H1 (cell line): Measurements from ENCODE around the gene RBP3. TPM values are rescaled to one million over a fixed set of nuclear protein-coding genes. Genes with fewer than 3 reads are reported as not detected.
A peak's percentile ranks its signal among the peaks of the same experiment; 100 is the strongest.

Experiments used
- CTCF ChIA-PET: fragments of 300-600 bp; sonication (Branson Sonifier 250); formaldehyde crosslinking; loops from one replicate; lab custom pipeline; 2021; ENCODE audit not compliant: partially characterized antibody; lab: Charles Lee
- POLR2A ChIA-PET: fragments of 300-600 bp; sonication (Branson Sonifier 250); formaldehyde crosslinking; loops from one replicate; lab custom pipeline; 2021; ENCODE audit warnings: inconsistent platforms; ENCODE audit not compliant: partially characterized antibody; lab: Charles Lee
- DNase-seq, 2 experiments: peaks; one replicate each; pipeline versions ENCODE4 v3.0.0 to v3.0.0-alpha.2; 2010 to 2022; ENCODE audit warnings: low spot score in 2 of 2, low read depth in 1 of 2, mixed read lengths in 1 of 2
- FAIRE-seq: peaks from 2 replicates; lab custom pipeline; 2011; peaks lifted over from hg19 to GRCh38; lab: Jason Lieb, UNC
- H2AFZ ChIP-seq: 2 replicates; pipeline ENCODE4 v1.8.1; 2012; ENCODE audit warnings: low read length, inconsistent platforms
- H2AK5ac ChIP-seq: 2 replicates; pipeline ENCODE4 v1.6.1; 2013; ENCODE audit warnings: low read depth, low read length
- H2BK120ac ChIP-seq: replicated peaks from 2 replicates; pipeline ENCODE3; 2013; ENCODE audit warnings: low read depth, low read length, inconsistent platforms
- H2BK12ac ChIP-seq: 2 replicates; pipeline ENCODE4 v1.6.1; 2013; ENCODE audit warnings: low read depth, low read length
- H2BK15ac ChIP-seq: 2 replicates; pipeline ENCODE4 v1.6.1; 2013; ENCODE audit warnings: low read length
- H2BK20ac ChIP-seq: 2 replicates; pipeline ENCODE4 v1.6.1; 2013; ENCODE audit warnings: low read length
- H2BK5ac ChIP-seq: 2 replicates; pipeline ENCODE4 v1.6.1; 2013; ENCODE audit warnings: low read depth, low read length
- H3K14ac ChIP-seq: 2 replicates; pipeline ENCODE4 v1.6.1; 2013; ENCODE audit warnings: inconsistent platforms; ENCODE audit not compliant: insufficient read length
- H3K18ac ChIP-seq: 2 replicates; pipeline ENCODE4 v1.6.1; 2013; ENCODE audit warnings: low read length; ENCODE audit errors: extremely low read depth
- H3K23ac ChIP-seq: 2 replicates; pipeline ENCODE4 v1.6.1; 2013; ENCODE audit warnings: inconsistent platforms; ENCODE audit not compliant: insufficient read length
- H3K23me2 ChIP-seq: 2 replicates; pipeline ENCODE4 v1.6.1; 2013; ENCODE audit warnings: low read depth, low read length
- H3K27ac ChIP-seq: 2 replicates; pipeline ENCODE4 v1.6.1; 2011; ENCODE audit warnings: low read depth, low read length, inconsistent platforms
- H3K27me3 ChIP-seq, 4 experiments: replicated peaks in 1 of 4; 1 replicate in 1 of 4; 2 replicates in 3 of 4; pipeline versions ENCODE4 v1.6.1 to v1.8.1; 2011 to 2013; ENCODE audit warnings: low read length in 3 of 4, mild to moderate bottlenecking in 3 of 4, inconsistent platforms in 2 of 4, mixed read lengths in 2 of 4, moderate library complexity in 1 of 4; ENCODE audit not compliant: control insufficient read depth in 3 of 4, insufficient read depth in 3 of 4; ENCODE audit errors: extremely low read depth in 1 of 4
- H3K36me3 ChIP-seq, 4 experiments: 2 replicates each; pipeline versions ENCODE4 v1.6.1 to v1.8.1; 2011 to 2013; ENCODE audit warnings: mild to moderate bottlenecking in 4 of 4, low read length in 3 of 4, moderate library complexity in 2 of 4, control low read depth in 1 of 4, inconsistent platforms in 1 of 4; ENCODE audit not compliant: insufficient read depth in 4 of 4, control insufficient read depth in 2 of 4
- H3K4ac ChIP-seq: replicated peaks from 2 replicates; pipeline ENCODE3; 2013; ENCODE audit warnings: low read length, low read depth, mixed read lengths, inconsistent platforms; ENCODE audit not compliant: insufficient read length
- H3K4me1 ChIP-seq, 4 experiments: replicated peaks in 1 of 4; 1 replicate in 1 of 4; 2 replicates in 3 of 4; pipeline versions ENCODE4 v1.6.1 to v1.8.1; 2011 to 2013; ENCODE audit warnings: low read length in 3 of 4, inconsistent platforms in 2 of 4, mixed read lengths in 1 of 4; ENCODE audit not compliant: insufficient read depth in 4 of 4, control insufficient read depth in 3 of 4
- H3K4me2 ChIP-seq, 2 experiments: 2 replicates each; pipeline versions ENCODE4 v1.6.1 to v1.8.1; 2011 to 2013; ENCODE audit warnings: low read depth in 2 of 2, low read length in 2 of 2, control low read depth in 1 of 2, inconsistent platforms in 1 of 2, mild to moderate bottlenecking in 1 of 2; ENCODE audit not compliant: insufficient read depth in 1 of 2
- H3K4me3 ChIP-seq, 4 experiments: fragments of 200-600, 300-600 bp in 1 of 4; sonication (generic), shearing (Covaris generic), sonication (Bioruptor Twin) in 1 of 4; 2 replicates each; pipeline versions ENCODE4 v1.5.1 to v1.8.1; 2011 to 2016; ENCODE audit warnings: low read length in 4 of 4, low read depth in 3 of 4, control low read depth in 2 of 4, inconsistent platforms in 2 of 4, mild to moderate bottlenecking in 2 of 4, mixed read lengths in 1 of 4, moderate library complexity in 1 of 4; ENCODE audit not compliant: insufficient read depth in 2 of 4; ENCODE audit errors: extremely low read depth in 1 of 4
- H3K56ac ChIP-seq: replicated peaks from 2 replicates; pipeline ENCODE3; 2013; ENCODE audit warnings: low read depth, mild to moderate bottlenecking, mixed read lengths, low read length, inconsistent platforms; ENCODE audit not compliant: insufficient read length
- H3K79me1 ChIP-seq: 2 replicates; pipeline ENCODE4 v1.6.1; 2013; ENCODE audit warnings: low read depth, low read length, control low read depth
- H3K79me2 ChIP-seq, 2 experiments: 2 replicates each; pipeline versions ENCODE4 v1.6.1 to v1.8.1; 2012 to 2013; ENCODE audit warnings: low read length in 2 of 2, mild to moderate bottlenecking in 2 of 2, inconsistent platforms in 1 of 2; ENCODE audit not compliant: insufficient read depth in 2 of 2, control insufficient read depth in 1 of 2
- H3K9ac ChIP-seq, 4 experiments: replicated peaks in 1 of 4; 1 replicate in 1 of 4; 2 replicates in 3 of 4; pipeline versions ENCODE4 v1.6.1 to v1.8.1; 2011 to 2013; ENCODE audit warnings: low read depth in 3 of 4, low read length in 3 of 4, control low read depth in 2 of 4, mild to moderate bottlenecking in 2 of 4, moderate library complexity in 2 of 4, inconsistent platforms in 1 of 4; ENCODE audit errors: extremely low read depth in 1 of 4
- H3K9me3 ChIP-seq, 2 experiments: 2 replicates each; pipeline versions ENCODE4 v1.6.1 to v1.8.1; 2012 to 2013; ENCODE audit warnings: mild to moderate bottlenecking in 2 of 2, moderate library complexity in 2 of 2, control low read depth in 1 of 2, inconsistent platforms in 1 of 2, low read depth in 1 of 2, low read length in 1 of 2, mixed read lengths in 1 of 2; ENCODE audit not compliant: insufficient read depth in 2 of 2
- H4K20me1 ChIP-seq, 2 experiments: replicated peaks in 1 of 2; 2 replicates each; pipeline versions ENCODE3 to v1.8.1; 2011 to 2013; ENCODE audit warnings: inconsistent platforms in 2 of 2, low read length in 2 of 2, mild to moderate bottlenecking in 1 of 2; ENCODE audit not compliant: insufficient read depth in 2 of 2, control insufficient read depth in 1 of 2
- H4K5ac ChIP-seq: 2 replicates; pipeline ENCODE4 v1.6.1; 2013; ENCODE audit warnings: low read length, low read depth, mixed read lengths, inconsistent platforms; ENCODE audit not compliant: insufficient read length
- H4K8ac ChIP-seq: 2 replicates; pipeline ENCODE4 v1.8.0; 2013; ENCODE audit warnings: mild to moderate bottlenecking, moderate library complexity, low read length, inconsistent platforms; ENCODE audit not compliant: insufficient read depth; ENCODE audit errors: extremely low read depth
- H4K91ac ChIP-seq: replicated peaks from 2 replicates; pipeline ENCODE3; 2013; ENCODE audit warnings: low read length, mixed read lengths, inconsistent platforms; ENCODE audit not compliant: insufficient read length
- CBX5 ChIP-seq: fragments of 300-800, 300-1000 bp; sonication (generic); IDR thresholded peaks from 2 replicates; pipeline ENCODE4 v1.7.1; 2016; ENCODE audit warnings: antibody characterized with exemption, low read length, low read depth
- WGBS, 2 experiments: shearing (Covaris generic) in 1 of 2; methylation state at CpG; one replicate each; pipeline versions ENCODE4 v1.1.6 to v1.1.7; 2013 to 2015; ENCODE audit warnings: low lambda C conversion rate in 2 of 2, mixed read lengths in 2 of 2, inconsistent platforms in 1 of 2, low coverage in 1 of 2, missing lambda C conversion rate in 1 of 2; ENCODE audit not compliant: insufficient replicate concordance in 2 of 2, insufficient coverage in 1 of 2, insufficient read length in 1 of 2; ENCODE audit errors: extremely low coverage in 1 of 2, missing lambda C conversion rate in 1 of 2; 5-methylcytosine and 5-hydroxymethylcytosine counted together
- polyA plus RNA-seq, 7 experiments: library from polyadenylated mRNA; depleted of rRNA in 3 of 7; stranded (reverse) in 5 of 7; unstranded in 2 of 7; fragments of >200 nt in 5 of 7; fragments of 200-250 nt in 2 of 7; gene quantifications; 1 replicate in 5 of 7; 2 replicates in 1 of 7; 4 replicates in 1 of 7; pipeline versions ENCODE4 v1.2.1 to v1.2.3, GENCODE V29; 2011 to 2013; ENCODE audit warnings: missing spikeins in 2 of 7, mixed read lengths in 2 of 7
- total RNA-seq: library from RNA; stranded (reverse); fragmentation: NEBNext Ultra II Directional; extraction: Animal tissue kit (Norgen Biotek cat#: 25700); gene quantifications from 2 replicates; pipeline ENCODE4 v1.2.1, GENCODE V29; 2021

The RBP3 gene
- total and polyA plus RNA-seq, 2 of the 8 experiments (the other 6 are each of a cell fraction or from before 2014, with no cell fraction given), result not detected

GRCh38 chr10:47401210-47401609 is 53.0 kb downstream of the RBP3 start:
- Histone ChIP-seq H3K4ac (no peak overlapping the region), H4K91ac (no peak overlapping the region), H3K14ac (no peak overlapping the region), H2AFZ (no peak overlapping the region), H3K27me3 (no peaks in the 10 kb centered on the region; a peak in 1 of 7 replicates), H4K20me1 (no peaks in the 10 kb centered on the region), H3K27ac (no peak overlapping the region), H3K79me1 (no peaks in the 10 kb centered on the region), H2BK120ac (no peak overlapping the region), H3K9me3 (no peaks in the 10 kb centered on the region), H3K36me3 (no peaks in the 10 kb centered on the region), H3K79me2 (no peaks in the 10 kb centered on the region), H2BK5ac (no peak overlapping the region), H3K9ac (no peak overlapping the region), H3K23ac (no peak overlapping the region), H2BK12ac (no peak overlapping the region; the same call in 1 of the 2 replicates), H3K4me3 (no peak overlapping the region), H2BK20ac (no peak overlapping the region), H3K4me1 (peaks cover 7 to 27% (median 20%) of the 10 kb centered on the region in 4 experiments), H3K4me2 (no peak overlapping the region), H3K18ac (peak overlapping the region; percentile 61), H2BK15ac (no peak overlapping the region), H4K5ac (no peak overlapping the region), H2AK5ac (peak overlapping the region; percentile 60; the same call in 1 of the 2 replicates), H3K56ac (no peak overlapping the region), H4K8ac (no peak overlapping the region), H3K23me2 (no peaks in the 10 kb centered on the region)
- no peak for FAIRE-seq
- ChIA-PET CTCF (interaction anchor here (1.2 to 1.7 kb wide), 2 partner anchors 37 kb away, joined by 3 to 5 read pairs; no protein-coding TSS in a partner anchor), POLR2A (no interaction called here)
- 93% methylated on average over 4 of the region's 4 CpGs; no CpG with 5 or more reads in 1 of the 2 experiments for WGBS, 2 experiments
- TF ChIP-seq CBX5, result no peak
- DNase-seq, result no peak
